GM12878 (cell line): ENCODE measurements around the gene TRAIP. TPM values are rescaled to one million over a fixed set of nuclear protein-coding genes. Genes with fewer than 3 reads are reported as not detected.
A peak's percentile ranks its signal among the peaks of the same experiment; 100 is the strongest.

Source experiments
- ATAC-seq: fragments of 200-7000 bp; cut with Tn5 transposase; 3 replicates; pipeline ENCODE4 v1.9.1; 2020; ENCODE audit warnings: mild to moderate bottlenecking, moderate library complexity
- BruUV-seq: library from RNA; stranded (reverse); fragments of 400-500 nt; replicated peaks from 2 replicates; lab custom pipeline; 2021; lab: Mats Ljungman, UMichigan
- CTCF ChIA-PET: fragments of 300-600 bp; sonication (Branson Sonifier 250); formaldehyde crosslinking; extraction: SDS; loops from one replicate; lab custom pipeline; 2021; ENCODE audit warnings: inconsistent platforms; lab: Yijun Ruan, JAX
- POLR2A ChIA-PET: fragments of 350-600 bp; formaldehyde crosslinking; extraction: SDS; loops from one replicate; lab custom pipeline; 2021; ENCODE audit warnings: inconsistent platforms; lab: Charles Lee
- RAD21 ChIA-PET: fragments of 300-600 bp; sonication (Branson Sonifier 250); formaldehyde crosslinking; loops from one replicate; lab custom pipeline; 2023; ENCODE audit warnings: antibody characterized with exemption; ENCODE audit not compliant: unreplicated experiment; lab: Charles Lee
- SMC1A ChIA-PET: fragments of 300-600 bp; sonication (Branson Sonifier 250); formaldehyde crosslinking; loops from one replicate; lab custom pipeline; 2023; ENCODE audit not compliant: unreplicated experiment, uncharacterized antibody; lab: Charles Lee
- DNase-seq: peaks from one replicate; pipeline ENCODE4 v3.0.0-alpha.2; 2011; ENCODE audit warnings: low read depth, low spot score
- FAIRE-seq: peaks from 3 replicates; lab custom pipeline; 2011; peaks lifted over from hg19 to GRCh38; lab: Jason Lieb, UNC
- H2AFZ ChIP-seq: 2 replicates; pipeline ENCODE4 v1.6.0; 2011; ENCODE audit warnings: low read depth, low read length, control low read depth; ENCODE audit not compliant: control insufficient read depth
- H3K27ac ChIP-seq: 2 replicates; pipeline ENCODE4 v1.5.1; 2011; ENCODE audit warnings: control low read depth; ENCODE audit not compliant: control insufficient read depth, insufficient read depth
- H3K27me3 ChIP-seq, 2 experiments: replicated peaks in 1 of 2; 2 replicates each; pipeline versions ENCODE4 v1.6.0 to v1.6.1; 2011; ENCODE audit warnings: low read length in 1 of 2; ENCODE audit not compliant: control insufficient read depth in 2 of 2, insufficient read depth in 2 of 2
- H3K36me3 ChIP-seq, 2 experiments: 2 replicates each; pipeline ENCODE4 v1.5.1; 2011; ENCODE audit warnings: low read length in 1 of 2; ENCODE audit not compliant: control insufficient read depth in 2 of 2, insufficient read depth in 2 of 2
- H3K4me1 ChIP-seq: 2 replicates; pipeline ENCODE4 v1.6.1; 2011; ENCODE audit warnings: mild to moderate bottlenecking, low read length, moderate library complexity, mixed read lengths; ENCODE audit not compliant: control insufficient read depth, insufficient read depth
- H3K4me2 ChIP-seq: 2 replicates; pipeline ENCODE4 v1.6.0; 2011; ENCODE audit warnings: control low read depth; ENCODE audit not compliant: control insufficient read depth, insufficient read depth
- H3K4me3 ChIP-seq: fragments of 200-600 bp; sonication (generic); 2 replicates; pipeline ENCODE4 v1.5.1; 2016
- H3K79me2 ChIP-seq: 2 replicates; pipeline ENCODE4 v1.6.0; 2011; ENCODE audit warnings: low read length; ENCODE audit not compliant: control insufficient read depth, insufficient read depth
- H3K9ac ChIP-seq: 2 replicates; pipeline ENCODE4 v1.8.0; 2011; ENCODE audit warnings: low read length, control low read depth, mixed read lengths; ENCODE audit not compliant: control insufficient read depth, insufficient read depth
- H3K9me3 ChIP-seq: replicated peaks from 3 replicates; pipeline ENCODE4 v1.5.1; 2011; ENCODE audit warnings: mild to moderate bottlenecking, low read length; ENCODE audit not compliant: control insufficient read depth, insufficient read depth
- H4K20me1 ChIP-seq: 2 replicates; pipeline ENCODE4 v1.6.0; 2011; ENCODE audit not compliant: control insufficient read depth, insufficient read depth
- BHLHE40 ChIP-seq, 2 experiments: fragments of 450-650 bp in 1 of 2; IDR thresholded peaks; 2 replicates each; pipeline ENCODE4 v1.6.1; 2011 to 2017; ENCODE audit warnings: low read depth in 2 of 2, borderline replicate concordance in 1 of 2, improper control_type of control experiment in 1 of 2, low read length in 1 of 2, mild to moderate bottlenecking in 1 of 2
- EED ChIP-seq: sonication (generic); IDR thresholded peaks from 2 replicates; pipeline ENCODE4 v1.6.1; 2016; ENCODE audit warnings: antibody characterized with exemption, low read depth
- ETV6 ChIP-seq, 2 experiments: fragments of 450-650 bp in 1 of 2; IDR thresholded peaks in 1 of 2; conservative IDR thresholded peaks in 1 of 2; 2 replicates each; pipeline ENCODE4 v1.6.1; 2014; ENCODE audit warnings: antibody characterized with exemption in 1 of 2, borderline replicate concordance in 1 of 2, low read depth in 1 of 2, mild to moderate bottlenecking in 1 of 2, moderate library complexity in 1 of 2
- MLLT1 ChIP-seq: fragments of 450-650 bp; IDR thresholded peaks from 2 replicates; pipeline ENCODE4 v1.6.1; 2016; ENCODE audit warnings: mild to moderate bottlenecking
- PBX3 ChIP-seq: IDR thresholded peaks from 2 replicates; pipeline ENCODE4 v1.6.1; 2011; ENCODE audit warnings: mild to moderate bottlenecking, low read depth, low read length, moderate library complexity; ENCODE audit not compliant: insufficient replicate concordance
- SMARCA5 ChIP-seq: fragments of 450-650 bp; IDR thresholded peaks from 2 replicates; pipeline ENCODE4 v1.6.1; 2017; ENCODE audit warnings: mild to moderate bottlenecking
- TBL1XR1 ChIP-seq: IDR thresholded peaks from 2 replicates; pipeline ENCODE4 v1.6.1; 2012; ENCODE audit warnings: low read depth, low read length, improper control_type of control experiment
- TCF12 ChIP-seq: IDR thresholded peaks from 2 replicates; pipeline ENCODE4 v1.6.1; 2011; ENCODE audit warnings: low read depth, mild to moderate bottlenecking, low read length
- WGBS: methylation state at CpG from one replicate; pipeline ENCODE4 v1.1.6; 2016; ENCODE audit warnings: low lambda C conversion rate; ENCODE audit not compliant: insufficient replicate concordance, insufficient coverage; ENCODE audit errors: missing lambda C conversion rate; 5-methylcytosine and 5-hydroxymethylcytosine counted together
- in situ Hi-C: fragments of 300-500 bp; cut with MboI; formaldehyde crosslinking; loops from 9 replicates; pipeline ENCODE4 v1.14.3; 2018; ENCODE audit warnings: mixed read lengths
- intact Hi-C: fragments of 100-400 bp; cut with micrococcal nuclease; formaldehyde crosslinking; loops from one replicate; pipeline ENCODE4 v1.14.2; 2022; ENCODE audit not compliant: unreplicated experiment
- polyA plus RNA-seq, 11 experiments: library from polyadenylated mRNA; depleted of rRNA in 4 of 11; unstranded in 6 of 11; stranded (reverse) in 5 of 11; fragments of >200 nt; fragmentation: Nextera tagmentation in 4 of 11; fragmentation: Illumina TruSeq in 1 of 11; extraction: Ambion mirVana in 4 of 11; extraction: Trizol in 1 of 11; gene quantifications; 1 replicate in 1 of 11; 2 replicates in 10 of 11; pipeline versions ENCODE4 v1.2.1 to v1.2.3, GENCODE V29; 2011 to 2016; ENCODE audit warnings: inconsistent platforms in 2 of 11, missing spikeins in 2 of 11, low read depth in 1 of 11
- total RNA-seq, 4 experiments: library from RNA; depleted of rRNA in 3 of 4; stranded (reverse); fragments of >200 nt in 3 of 4; fragmentation: Illumina TruSeq in 1 of 4; extraction: Trizol in 1 of 4; gene quantifications; 2 replicates each; pipeline versions ENCODE4 v1.2.1 to v1.2.3, GENCODE V29; 2013 to 2021

Gene TRAIP
- total and polyA plus RNA-seq, 10 of the 15 experiments (the other 5 are each of a cell fraction or from before 2014, with no cell fraction given) = 15.9 to 37.0 (median 23.1) TPM

DNA sequence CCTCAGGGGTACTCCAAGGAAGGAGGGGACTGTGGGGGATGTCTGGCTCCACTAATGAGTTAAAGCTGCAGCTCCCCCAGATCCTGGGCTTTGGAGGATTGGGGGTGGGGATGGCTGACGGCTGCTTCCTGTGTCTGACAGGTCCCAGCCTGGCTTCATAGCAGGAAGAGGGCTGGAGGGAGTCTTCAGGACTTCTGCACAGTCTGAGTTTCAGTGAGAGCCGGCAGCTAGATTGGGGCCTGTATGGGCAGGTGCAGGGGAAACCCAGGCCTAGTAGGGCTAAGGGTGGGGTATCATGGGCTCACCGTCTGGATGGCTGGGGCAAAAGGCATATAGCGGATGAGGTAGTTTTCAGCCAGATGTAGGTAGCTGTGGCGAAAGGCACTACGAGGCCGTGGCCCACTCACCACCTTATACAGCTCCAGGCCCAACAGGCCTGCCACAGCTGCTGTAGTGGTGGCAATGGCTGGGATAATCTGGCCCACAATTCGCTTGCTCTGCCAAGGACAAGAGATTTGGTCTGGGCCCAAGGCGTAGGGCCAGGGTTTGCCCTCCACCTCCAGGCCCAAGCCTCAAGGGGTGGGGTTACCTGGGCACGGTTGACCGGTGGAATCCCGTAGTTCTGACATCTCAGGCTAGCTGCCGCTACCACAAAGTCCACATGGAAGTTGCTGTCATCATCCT is 48.8 kb downstream of the TRAIP start:
- no peak overlapping the region for H2AFZ ChIP-seq
- H3K79me2 ChIP-seq = peaks cover 5% of the 10 kb centered on the region
- H4K20me1 ChIP-seq = no peaks in the 10 kb centered on the region
- no peak overlapping the region for H3K4me3 ChIP-seq
- FAIRE-seq (no peak), DNase-seq (no peak), ATAC-seq (no peak)
- POLR2A ChIA-PET = interaction anchor here (0.5 to 1.1 kb wide), 3 partner anchors 9 to 205 kb away, joined by 3 to 6 read pairs (median 3); no protein-coding TSS in a partner anchor
- peaks cover 48% of the 10 kb centered on the region for H3K4me1 ChIP-seq
- no peak for TF ChIP-seq TBL1XR1
- peak in 1 of 2 experiments; percentile 17; a peak in 1 of 4 replicates for TF ChIP-seq BHLHE40 (IDR thresholded peaks at IDR 0.05; ENCODE audit: borderline replicate concordance in 1 of 2, low read depth in 2 of 2, low read length in 1 of 2)
- 0 out of 4 replicates have a peak, but pooled peaks of 1 of the 2 experiments have one; percentile 16 for TF ChIP-seq ETV6 (conservative IDR thresholded peaks at IDR 0.05 in 1 of 2, IDR thresholded peaks at IDR 0.05 in 1 of 2; ENCODE audit: borderline replicate concordance in 1 of 2, low read depth in 1 of 2)
- peak; percentile 33 for TF ChIP-seq PBX3
- TF ChIP-seq TCF12 = peak; percentile 42; the same call in 1 of the 2 replicates
- TF ChIP-seq EED = peak; percentile 68
- no peak for TF ChIP-seq SMARCA5
- TF ChIP-seq MLLT1 = peak; percentile 51; the same call in 1 of the 2 replicates
- no TSS peak for BruUV-seq
- CTCF ChIA-PET = interaction anchor here (0.9 to 12.0 kb wide), 5 partner anchors 9 to 101 kb away, joined by 3 to 327 read pairs (median 4); partner anchors contain the start of gene UBA7
- no peaks in the 10 kb centered on the region for H3K27me3 ChIP-seq
- peak overlapping the region; percentile 89 for H3K4me2 ChIP-seq
- peak overlapping the region; percentile 80 for H3K27ac ChIP-seq
- SMC1A ChIA-PET = interaction anchor here (1.2 to 9.4 kb wide), 2 partner anchors 32 to 38 kb away, joined by 3 to 146 read pairs; no protein-coding TSS in a partner anchor
- 66% methylated on average over 13 of the region's 13 CpGs for WGBS
- RAD21 ChIA-PET = interaction anchor here (1.1 to 2.8 kb wide), 4 partner anchors 31 to 268 kb away, joined by 3 to 11 read pairs (median 7); partner anchors contain the start of gene MON1A
- peak overlapping the region; percentile 3 for H3K9ac ChIP-seq
- intact Hi-C loops (no loop called here), in situ Hi-C loops (no loop called here)
- peaks cover 4 to 5% of the 10 kb centered on the region in 2 experiments; a peak in 3 of 4 replicates for H3K36me3 ChIP-seq
- no peaks in the 10 kb centered on the region for H3K9me3 ChIP-seq
